KG1 (cell line): ENCODE results near the gene EFHC1.

ENCODE experiments used
- DNase-seq: peaks from one replicate; lab custom pipeline; 2025; lab: John Stamatoyannopoulos, UW

The EFHC1 gene

GRCh38 chr6:52539607-52540006, 119.5 kb downstream of the EFHC1 start:
- no peak for DNase-seq

DNA sequence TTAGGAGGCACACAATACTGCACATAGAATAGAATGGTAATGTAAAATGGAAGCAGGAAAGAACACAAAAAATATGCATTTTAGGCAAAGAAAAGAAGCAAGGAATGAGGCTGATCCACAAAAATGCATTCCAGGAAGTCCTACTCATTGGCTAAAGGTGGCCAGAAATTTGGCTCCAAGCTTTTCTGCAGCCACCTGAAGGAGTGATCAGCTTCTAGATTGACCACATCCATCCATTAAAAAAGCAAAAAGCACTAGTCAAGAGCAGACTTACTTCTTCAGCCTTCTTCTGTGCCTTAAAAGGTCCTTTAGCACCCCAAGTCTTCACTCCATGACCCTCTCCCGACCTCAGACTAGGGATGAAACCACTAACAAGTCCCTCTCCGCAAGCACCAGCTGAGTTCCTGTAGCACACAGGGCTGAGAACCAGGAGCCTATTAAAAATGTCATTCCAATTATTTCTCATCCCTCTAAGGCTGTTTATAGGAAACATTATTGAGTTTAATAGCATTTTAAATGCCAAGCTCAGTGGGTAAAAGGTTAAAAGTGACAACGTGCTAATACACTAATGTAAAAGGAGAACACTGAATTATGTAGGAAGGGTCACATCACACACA, 120.3 kb downstream of the EFHC1 start:
- DNase-seq, result no peak

DNA sequence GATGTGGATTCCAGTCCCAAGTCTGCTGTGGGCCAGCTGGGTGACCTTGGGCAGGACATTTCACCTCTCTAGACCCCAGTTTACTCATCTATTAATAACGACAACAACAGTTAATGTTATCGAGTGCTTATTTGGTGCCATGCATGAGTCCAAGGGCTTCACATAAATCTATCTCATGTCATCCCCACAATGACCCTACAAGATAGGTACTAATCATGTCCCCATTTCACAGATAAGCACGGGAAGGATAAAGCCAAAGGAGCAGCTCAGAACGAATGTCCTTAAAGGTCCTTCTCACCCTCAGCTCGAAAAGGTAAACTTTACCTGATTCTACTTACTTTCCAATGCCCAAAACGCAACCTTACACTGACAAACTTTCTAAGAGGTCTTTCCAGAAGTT, 121.0 kb downstream of the EFHC1 start:
- no peak for DNase-seq

DNA sequence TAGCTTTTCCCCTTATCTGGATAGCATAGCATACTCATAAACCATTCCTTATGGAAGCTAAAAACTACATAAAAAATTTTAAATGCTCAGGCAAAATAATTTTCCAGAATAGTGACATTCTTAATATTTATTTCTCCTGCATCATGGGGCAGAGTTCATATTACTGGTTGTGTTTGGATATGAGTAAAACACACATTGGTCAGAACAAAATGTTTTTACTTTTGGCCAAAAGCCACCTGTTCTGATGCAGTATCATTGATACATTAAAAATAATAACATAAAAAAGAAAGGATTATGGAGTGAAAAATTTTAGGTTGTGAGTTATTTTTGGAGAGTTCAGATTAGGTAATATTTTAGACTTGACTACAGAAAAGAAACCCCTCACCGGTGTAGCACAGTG, 123.1 kb downstream of the EFHC1 start:
- no peak for DNase-seq

DNA sequence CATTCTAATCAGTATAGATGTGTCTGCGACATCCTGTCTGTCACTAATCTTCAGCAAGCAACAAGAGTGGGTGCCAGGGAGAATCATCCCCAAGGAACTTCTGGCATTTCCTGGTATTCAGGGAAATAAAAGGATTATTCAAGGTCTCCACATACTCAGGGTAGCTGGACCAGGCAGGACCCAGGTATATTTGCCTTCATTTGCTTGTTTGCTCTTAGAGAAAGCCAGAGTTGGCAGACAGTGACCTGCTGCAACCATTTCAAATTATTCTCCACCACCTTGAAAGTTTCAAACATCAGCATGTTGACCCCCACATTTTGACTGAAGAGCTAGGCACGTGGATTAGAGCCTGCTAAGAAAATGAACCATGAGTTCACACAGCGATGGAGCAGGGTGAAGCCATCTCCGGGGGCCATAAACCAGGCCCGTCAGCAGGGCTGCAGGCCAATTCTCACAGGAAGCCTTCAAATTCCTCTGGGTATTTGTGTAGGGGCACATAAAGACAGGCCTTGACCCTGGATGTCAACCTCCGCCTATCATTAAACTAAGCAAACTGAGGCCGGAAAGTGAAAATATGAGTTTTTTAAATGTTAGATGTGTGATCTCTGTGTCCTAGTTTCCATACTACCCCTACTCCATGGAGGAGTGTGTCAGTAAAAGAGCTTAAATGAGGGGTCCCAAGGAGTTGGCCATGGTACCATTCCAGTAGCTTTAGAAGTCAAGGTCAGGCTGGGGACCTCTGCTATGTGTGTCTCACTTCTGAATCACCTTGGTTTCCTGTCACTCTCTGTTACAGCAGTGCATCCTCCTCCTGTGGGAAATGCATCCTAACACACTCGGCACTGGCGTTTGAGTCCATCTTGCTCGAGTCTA, 123.8 kb downstream of the EFHC1 start:
- DNase-seq, result no peak

DNA sequence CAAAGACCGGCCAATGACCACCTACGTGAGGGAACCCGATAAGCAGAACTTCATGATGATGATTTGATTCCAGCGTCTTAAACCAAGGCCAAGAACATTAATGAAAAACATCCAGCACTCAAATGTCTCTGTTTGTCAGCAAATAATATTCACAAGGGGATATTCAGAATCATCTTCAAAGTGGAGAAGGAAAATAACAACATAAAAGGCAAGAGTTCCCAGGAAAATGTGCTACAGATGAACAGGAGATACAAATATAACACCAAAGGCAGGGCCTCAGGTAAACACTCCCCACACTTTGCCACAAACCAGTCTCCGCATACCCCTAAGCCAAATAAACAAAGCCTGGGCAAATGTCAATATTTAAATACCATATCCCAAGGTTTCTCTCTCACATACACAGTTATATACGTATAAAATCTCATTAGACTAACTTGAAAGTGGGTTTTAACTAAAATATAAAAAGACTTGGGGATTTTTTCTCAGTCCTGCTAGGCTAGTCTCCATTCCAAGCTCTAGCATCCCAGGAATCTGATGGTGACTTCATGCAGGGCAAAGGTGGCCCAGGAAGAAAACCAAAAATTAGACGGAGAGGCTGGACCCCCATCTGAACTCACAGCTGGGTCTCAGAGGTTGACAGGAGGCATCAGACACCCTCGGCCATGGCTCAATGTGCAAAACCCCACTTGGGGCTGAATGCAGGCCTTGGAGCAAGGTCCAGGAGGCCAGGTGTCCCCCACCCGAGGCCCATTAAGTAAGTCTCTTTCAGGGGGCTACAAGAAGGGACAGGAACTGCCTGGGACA, 124.7 kb downstream of the EFHC1 start:
- DNase-seq, result no peak

DNA sequence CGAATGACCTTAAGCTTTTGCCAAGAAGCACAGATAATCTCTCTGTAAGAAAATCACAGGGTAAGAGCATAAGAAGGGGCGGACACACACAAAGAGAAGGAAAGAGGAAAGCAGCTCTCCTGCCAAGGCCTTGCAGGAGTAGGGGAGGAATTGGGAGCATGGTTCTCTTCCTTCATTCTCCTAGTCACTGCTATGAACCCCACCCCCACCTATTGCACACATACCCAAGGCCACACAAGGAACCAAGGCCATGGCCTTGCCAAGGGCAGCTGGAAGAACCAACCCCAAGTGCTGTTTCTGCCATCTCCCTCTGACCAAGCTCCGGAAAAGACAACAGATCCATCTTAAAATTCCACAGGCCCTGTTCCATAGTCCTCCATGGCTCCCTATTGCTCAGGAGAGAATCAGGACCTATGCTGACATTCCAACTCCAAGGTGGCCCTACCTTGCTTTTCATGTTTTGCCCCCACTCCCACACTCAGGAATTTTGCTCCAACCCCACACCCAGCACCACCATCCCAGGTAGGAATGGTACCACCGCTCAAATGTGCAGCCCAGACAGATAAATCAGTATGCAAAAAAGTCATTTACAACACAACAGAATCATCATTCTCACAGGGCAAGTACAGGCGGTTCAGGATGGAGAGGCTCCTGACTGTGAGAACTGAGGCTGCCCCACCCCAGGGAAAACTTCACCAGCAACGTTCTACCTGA, 125.4 kb downstream of the EFHC1 start:
- DNase-seq, result no peak

- DNase-seq, result no peak
Measured at GRCh38 chr6:52546192-52546591, 126.0 kb downstream of the EFHC1 start.

GRCh38 chr6:52546678-52547077, 126.5 kb downstream of the EFHC1 start:
- DNase-seq, result no peak

GRCh38 chr6:52547647-52548352, 127.7 kb downstream of the EFHC1 start:
- DNase-seq, result no peak

DNA sequence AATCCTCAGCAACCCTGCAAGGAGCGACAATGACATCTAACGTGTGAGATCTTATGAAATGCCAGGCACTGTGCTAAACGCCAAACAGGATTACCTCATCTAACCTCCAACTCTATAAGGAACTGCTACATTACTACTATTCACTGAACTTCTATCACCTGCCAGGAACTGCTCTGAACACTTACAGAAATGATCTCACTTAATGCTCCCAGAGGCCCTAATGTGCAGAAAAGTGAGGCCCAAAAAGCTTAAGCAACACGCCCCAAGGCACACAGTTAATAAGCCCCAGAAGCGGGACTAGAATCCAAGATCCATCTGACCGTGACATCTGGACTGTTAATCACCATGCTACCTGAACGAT, 128.2 kb downstream of the EFHC1 start:
- DNase-seq, result no peak

- no peak for DNase-seq
Measured at GRCh38 chr6:52548999-52549398, 128.9 kb downstream of the EFHC1 start.

DNA sequence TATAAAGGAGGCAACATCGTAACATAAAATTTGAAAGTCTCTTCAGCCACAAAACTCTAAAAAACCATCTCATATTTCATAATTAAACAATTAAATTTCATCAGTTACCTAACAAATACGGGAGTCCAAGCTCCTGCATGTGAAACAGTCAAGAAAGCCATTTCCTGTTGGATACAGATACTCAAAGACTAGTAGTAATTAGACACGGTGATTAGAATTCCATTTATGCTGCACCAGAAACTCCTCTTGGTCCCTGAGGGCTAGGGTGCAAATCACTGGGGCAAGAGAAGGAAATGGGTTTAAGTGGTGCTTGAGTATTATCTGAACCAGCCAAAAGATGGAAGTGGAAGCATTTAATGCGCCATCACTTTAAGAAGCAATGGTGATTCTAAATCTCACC, 129.3 kb downstream of the EFHC1 start:
- DNase-seq, result no peak

DNA sequence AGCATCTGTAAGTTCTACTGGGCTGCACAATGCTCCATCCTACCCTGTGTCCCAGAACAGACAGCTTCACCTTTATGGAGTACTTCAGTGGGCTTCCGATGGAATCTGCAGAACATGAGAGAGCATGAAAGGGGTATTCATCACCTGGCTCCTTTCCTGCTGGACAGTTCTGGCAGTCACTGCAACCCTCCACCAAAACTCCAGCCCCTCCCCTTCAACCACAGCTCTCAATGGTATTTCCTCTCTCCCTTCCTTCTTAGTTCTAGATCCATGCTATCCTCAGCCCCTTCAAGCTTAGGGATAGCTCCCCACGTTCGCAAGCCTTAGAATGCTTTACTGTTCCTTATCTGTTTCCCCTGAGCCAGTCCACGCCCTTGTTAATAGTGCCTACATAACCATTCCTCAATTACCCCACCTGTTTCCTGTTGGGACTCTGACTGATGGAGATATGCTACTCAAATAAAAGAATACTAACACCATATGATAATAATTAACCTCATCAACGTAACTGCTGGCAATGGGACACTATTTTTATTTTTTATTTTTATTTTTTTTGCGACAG, 130.0 kb downstream of the EFHC1 start:
- DNase-seq, result no peak

GRCh38 chr6:52550870-52551269, 130.7 kb downstream of the EFHC1 start:
- DNase-seq, result no peak

DNA sequence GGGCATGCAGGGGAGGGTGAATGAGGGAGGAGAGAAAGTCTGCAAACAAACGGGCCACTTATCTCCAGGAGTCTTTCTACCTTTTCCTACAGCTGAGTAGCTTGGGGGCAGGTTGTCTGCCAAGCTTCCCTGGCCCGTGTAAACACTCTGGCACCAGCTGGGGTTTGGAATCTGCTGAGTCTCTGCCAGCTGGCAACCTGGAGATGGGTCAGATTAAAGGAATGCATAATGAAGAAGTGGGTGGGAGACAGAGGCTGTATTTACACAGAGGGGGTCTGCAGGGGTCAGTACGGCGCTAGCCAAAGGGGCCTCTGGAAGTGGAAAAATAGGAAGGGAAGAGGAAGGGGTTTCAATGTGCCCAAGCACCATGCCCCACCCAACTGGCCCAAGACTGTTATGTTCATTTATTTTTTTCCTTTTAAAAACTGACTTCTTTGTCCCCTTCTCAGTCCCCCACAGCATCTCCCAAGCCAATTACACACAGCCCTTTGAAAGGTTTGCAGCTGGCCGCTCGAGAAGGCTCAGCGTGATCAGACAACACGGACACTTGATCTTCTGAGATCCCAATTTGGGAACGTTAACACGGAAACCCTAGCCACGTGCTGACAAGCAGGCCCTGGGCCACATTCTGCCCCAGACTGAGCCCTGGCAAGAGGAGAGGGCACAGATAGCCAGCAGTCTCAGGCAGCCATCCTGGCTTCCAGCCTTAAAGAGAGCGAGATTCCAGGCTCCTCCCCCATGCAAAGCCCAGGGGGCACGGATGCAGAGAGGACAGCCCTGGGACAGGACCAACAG, 131.5 kb downstream of the EFHC1 start:
- no peak for DNase-seq

GRCh38 chr6:52552278-52552643, 132.1 kb downstream of the EFHC1 start:
- DNase-seq, result no peak

GRCh38 chr6:52553158-52553557, 133.0 kb downstream of the EFHC1 start:
- DNase-seq, result no peak

- DNase-seq, result no peak
Measured at GRCh38 chr6:52553719-52554118, 133.6 kb downstream of the EFHC1 start.

GRCh38 chr6:52554684-52555280, 134.6 kb downstream of the EFHC1 start:
- DNase-seq, result no peak
